Retinal pigment epithelial cell (primary cell): ENCODE data around the gene SLC47A2.

Experiments
- DNase-seq: peaks from one replicate; pipeline ENCODE4 v3.0.0-alpha.2; 2010; ENCODE audit warnings: low read depth
- H3K4me3 ChIP-seq: 2 replicates; pipeline ENCODE4 v1.5.1; 2011; ENCODE audit warnings: mild to moderate bottlenecking, low read length, control low read depth, moderate library complexity
- TF ChIP-seq, protein P1 (sequence below): conservative IDR thresholded peaks from 2 replicates; pipeline ENCODE4 v1.5.1; 2011; ENCODE audit warnings: low read depth, low read length, control low read depth, inconsistent platforms

The SLC47A2 gene

DNA sequence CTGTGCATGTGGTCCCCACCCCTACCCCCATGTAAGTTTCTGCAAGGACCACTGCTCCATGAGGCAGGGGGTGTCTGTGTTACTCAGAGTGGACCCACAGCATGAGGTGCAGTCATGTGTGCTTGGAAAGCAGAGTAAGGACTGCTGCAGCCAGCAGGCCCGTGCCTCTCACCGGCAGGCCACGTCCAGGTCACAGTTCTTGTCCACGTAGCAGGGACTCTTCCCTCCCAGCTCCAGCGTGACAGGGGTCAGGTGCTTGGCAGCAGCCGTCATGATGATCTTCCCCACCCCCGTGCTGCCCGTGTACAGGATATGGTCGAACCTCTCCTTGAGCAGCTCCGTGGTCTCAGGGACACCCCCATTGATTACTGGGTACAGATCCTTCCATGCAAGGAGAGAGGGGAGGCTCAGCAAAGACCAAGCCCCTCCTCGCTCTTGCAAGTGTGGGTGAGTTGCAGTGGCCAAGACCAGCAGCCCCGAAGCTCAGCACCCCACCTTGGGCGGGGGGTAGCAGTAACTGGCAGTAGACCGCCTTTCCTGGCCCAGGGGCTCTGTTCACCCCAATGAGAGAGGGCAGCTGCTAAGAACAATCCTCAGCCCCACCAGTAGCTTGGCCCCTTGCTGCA lies 25.6 kb upstream of the SLC47A2 start:
- TF ChIP-seq, protein P1, sequence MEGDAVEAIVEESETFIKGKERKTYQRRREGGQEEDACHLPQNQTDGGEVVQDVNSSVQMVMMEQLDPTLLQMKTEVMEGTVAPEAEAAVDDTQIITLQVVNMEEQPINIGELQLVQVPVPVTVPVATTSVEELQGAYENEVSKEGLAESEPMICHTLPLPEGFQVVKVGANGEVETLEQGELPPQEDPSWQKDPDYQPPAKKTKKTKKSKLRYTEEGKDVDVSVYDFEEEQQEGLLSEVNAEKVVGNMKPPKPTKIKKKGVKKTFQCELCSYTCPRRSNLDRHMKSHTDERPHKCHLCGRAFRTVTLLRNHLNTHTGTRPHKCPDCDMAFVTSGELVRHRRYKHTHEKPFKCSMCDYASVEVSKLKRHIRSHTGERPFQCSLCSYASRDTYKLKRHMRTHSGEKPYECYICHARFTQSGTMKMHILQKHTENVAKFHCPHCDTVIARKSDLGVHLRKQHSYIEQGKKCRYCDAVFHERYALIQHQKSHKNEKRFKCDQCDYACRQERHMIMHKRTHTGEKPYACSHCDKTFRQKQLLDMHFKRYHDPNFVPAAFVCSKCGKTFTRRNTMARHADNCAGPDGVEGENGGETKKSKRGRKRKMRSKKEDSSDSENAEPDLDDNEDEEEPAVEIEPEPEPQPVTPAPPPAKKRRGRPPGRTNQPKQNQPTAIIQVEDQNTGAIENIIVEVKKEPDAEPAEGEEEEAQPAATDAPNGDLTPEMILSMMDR, result no peak
- no peak overlapping the region for H3K4me3 ChIP-seq
- DNase-seq, result no peak

DNA sequence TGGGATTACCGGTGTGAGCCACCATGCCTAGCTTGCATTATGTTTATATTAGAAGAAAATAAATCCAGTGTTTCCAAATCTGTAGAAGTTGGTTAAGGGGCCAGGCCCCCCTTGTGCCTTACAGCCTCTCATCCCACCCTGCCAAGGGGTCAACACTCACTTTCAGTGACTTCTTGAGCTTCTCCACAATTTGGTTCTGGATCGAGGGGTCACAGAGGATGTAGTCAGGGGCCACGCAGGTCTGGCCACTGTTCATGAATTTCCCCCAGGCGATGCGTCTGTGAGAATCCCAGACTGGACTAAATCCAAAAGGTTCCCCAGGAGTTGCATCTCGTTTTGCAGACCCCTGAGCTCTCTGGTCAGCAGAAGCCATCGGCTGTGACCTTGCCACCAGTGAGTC lies 24.5 kb upstream of the SLC47A2 start:
- H3K4me3 ChIP-seq, result no peak overlapping the region
- TF ChIP-seq, protein P1, result no peak
- DNase-seq, result no peak

DNA sequence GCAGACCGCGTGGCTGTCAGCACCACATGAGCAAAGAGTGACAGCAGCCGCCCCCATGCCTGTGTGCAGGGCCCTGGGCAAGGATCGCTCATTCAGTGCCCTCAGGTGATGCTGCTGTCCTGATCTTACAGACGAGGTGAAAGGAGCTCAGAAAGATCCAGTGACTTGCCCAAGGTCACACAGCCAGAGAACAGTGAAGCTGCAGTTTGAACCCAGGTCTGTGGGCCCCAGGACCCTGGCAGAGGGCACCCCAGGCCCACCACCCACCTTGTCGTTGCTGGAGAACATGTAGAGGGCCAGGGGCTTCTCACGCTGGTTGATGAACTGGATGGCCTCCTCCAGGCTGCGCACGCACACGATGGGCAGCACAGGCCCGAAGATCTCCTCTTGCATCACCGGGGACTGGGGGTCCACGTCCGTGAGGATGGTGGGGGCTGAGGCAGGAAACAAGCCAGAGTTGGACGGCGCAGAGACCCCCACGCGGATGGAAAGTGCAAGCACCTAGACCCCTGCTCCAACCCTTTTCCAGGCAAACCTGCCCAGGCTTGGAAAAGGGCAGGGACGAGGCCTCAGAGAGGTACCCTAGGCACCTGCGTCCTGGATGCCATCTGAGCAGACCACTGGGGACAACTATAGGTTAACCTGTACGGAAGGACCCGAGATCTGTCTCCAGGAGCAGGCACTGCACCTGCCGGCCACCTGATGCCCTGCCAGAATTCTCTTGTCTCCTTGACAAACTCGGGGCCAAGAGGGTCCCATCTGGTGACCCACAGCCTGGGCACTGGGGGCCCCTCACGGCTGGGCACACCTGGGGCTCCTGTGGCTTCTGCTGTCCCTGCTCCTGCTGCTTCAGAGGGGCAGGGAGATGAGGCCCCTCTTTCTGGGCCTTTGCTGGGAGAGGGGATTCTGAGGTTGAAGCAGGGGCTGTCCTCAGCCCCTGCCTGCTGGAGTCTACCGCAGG lies 23.1 kb upstream of the SLC47A2 start:
- no peak for DNase-seq
- TF ChIP-seq, protein P1, result no peak
- no peak overlapping the region for H3K4me3 ChIP-seq

DNA sequence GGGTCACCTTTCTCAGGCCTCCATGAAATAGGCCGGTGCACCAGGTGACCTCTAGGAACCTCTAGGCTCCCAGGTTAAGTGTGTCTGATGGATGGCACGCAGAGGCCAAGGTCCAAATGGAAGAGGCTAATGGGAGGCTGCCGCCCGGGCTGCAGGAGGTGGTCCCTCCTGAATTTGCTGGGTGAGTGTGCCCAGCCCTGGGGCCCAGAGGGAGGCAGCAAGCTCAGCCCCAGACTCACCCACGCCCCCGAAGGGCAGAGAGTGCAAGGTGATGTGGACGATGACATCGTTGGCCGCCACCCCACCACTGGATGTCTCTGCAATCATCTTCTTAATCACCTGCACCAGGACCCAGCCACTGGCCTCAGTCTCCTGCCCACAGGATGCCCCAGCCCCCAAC lies 22.4 kb upstream of the SLC47A2 start:
- no peak overlapping the region for H3K4me3 ChIP-seq
- no peak for DNase-seq
- TF ChIP-seq, protein P1, result no peak

DNA sequence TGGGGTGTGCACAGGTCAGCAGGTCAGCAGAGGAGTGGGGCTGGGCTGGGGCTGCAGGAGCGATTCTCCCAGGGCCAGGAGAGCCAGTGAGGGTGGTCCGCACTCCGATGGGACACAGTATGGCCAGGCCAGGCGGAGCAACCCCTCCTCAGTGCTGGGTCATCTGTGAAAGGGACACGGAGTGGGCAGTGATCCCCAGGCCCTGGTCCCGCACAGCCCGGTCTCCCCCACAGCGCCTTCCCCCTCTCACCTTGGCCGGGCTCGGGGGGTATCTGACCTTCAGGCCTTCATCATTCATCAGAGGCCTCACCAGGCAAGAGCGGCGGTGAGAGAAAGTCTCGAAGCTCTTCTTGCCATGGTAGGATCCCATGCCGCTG lies 21.7 kb upstream of the SLC47A2 start:
- DNase-seq, result no peak
- no peak overlapping the region for H3K4me3 ChIP-seq
- TF ChIP-seq, protein P1, result no peak

DNA sequence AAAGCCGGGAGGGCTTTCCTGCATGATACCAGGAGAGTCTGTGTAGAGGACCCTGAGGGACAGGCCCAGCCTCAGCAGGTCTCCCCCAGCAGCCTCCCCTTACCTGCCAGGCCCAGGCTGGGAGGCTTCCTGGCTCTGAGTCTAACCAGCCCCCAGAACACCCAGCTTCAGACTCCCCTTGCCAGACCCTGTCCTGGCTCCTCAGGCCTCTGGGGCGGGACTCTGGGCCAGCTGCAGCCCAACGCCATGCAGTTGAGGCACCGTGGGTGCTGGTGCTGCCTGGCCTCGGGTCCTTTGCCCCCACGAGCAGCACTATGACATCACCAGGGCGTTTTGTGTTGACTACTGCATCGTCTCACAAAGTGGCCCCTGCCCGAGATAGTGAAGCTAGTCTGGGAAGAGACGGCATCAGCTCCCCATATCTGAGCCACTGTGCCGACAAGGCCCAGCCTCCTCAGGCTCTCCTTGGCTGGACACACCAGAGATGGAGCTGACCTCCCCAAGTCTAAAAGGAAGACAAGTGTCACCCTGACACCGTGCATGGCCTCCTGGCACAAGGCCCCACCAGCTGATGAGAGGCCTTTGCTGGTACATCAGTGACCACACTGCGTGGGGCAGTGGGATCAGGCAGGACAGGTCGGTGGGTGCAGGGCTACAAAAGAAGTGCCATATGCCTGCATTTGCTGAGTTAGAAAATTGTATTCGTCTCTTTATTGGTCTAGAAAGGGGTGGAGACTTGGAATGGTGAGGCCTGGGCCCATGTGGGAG lies 21.1 kb upstream of the SLC47A2 start:
- DNase-seq, result no peak
- H3K4me3 ChIP-seq, result no peak overlapping the region
- TF ChIP-seq, protein P1, result no peak
